GM12872 (cell line): ENCODE results near the gene ZYX.

ENCODE experiments used
- TF ChIP-seq, protein P1 (sequence below): IDR thresholded peaks from 3 replicates; pipeline ENCODE4 v1.5.1; 2011; ENCODE audit warnings: low read depth, mild to moderate bottlenecking, low read length, moderate library complexity; ENCODE audit not compliant: insufficient read depth

ZYX gene

DNA sequence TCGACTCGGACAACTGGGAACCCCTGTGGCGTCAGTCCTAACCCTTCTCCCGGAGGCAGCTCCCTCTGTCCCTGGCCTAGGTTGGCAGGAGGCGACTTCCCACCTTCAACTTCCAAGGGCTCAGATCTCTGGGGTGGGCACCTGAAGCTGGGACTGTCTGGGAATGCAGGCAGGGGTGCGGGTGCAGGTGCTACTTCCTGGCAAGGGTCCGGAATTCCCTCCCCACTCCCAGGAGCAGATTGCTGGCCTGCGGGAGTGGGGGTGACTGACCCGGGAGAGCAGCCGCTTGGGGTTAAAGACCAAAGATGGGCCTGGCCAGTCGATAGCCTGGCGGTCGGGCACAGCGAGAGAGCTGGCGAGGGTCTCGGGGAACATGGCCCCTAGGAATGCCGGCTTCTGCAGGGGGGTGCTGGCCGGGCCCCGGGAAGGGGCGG lies 27.1 kb downstream of the ZYX start:
- TF ChIP-seq, protein P1, sequence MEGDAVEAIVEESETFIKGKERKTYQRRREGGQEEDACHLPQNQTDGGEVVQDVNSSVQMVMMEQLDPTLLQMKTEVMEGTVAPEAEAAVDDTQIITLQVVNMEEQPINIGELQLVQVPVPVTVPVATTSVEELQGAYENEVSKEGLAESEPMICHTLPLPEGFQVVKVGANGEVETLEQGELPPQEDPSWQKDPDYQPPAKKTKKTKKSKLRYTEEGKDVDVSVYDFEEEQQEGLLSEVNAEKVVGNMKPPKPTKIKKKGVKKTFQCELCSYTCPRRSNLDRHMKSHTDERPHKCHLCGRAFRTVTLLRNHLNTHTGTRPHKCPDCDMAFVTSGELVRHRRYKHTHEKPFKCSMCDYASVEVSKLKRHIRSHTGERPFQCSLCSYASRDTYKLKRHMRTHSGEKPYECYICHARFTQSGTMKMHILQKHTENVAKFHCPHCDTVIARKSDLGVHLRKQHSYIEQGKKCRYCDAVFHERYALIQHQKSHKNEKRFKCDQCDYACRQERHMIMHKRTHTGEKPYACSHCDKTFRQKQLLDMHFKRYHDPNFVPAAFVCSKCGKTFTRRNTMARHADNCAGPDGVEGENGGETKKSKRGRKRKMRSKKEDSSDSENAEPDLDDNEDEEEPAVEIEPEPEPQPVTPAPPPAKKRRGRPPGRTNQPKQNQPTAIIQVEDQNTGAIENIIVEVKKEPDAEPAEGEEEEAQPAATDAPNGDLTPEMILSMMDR, result no peak

DNA sequence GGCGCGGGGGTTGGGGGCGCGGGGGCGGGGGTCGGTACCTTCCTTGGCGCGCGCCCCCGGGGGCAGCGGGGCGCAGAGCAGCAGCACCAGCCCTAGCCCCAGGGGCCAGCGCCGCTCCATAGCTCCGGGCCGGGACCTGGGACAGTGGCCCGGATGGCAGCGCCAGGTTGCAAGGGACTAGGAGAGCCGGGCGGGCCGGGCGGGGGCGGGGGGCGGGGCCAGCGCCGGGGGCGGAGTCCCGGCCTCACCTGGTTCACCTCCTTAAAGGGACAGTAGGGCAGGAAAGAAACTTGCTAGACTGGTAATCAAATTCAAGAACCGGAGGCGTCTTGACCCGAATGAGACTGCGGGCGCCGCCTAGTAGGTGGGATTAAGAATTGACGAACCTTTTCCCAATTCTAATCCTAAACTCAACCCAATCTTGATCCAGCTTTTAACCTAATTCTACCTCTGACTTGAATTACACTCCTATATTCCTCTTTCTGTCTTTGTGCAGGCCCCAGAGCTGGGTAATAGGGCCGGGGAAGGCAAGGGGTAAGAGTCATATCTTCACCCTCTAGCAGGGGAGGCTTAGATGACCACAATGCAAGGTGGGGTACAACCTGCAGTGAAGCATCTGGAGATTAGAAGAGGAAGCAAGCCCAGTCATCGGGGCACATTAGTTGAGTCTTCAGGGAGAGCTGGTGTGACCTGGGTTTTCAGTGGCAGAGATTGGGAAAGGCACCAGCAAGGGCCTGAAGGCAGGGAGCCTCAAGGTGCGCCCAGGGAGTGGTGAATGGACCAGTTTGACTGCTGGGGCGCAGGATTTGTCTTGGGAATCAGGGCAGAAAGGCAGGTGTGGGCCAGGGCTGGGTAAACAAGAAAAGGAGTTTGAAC lies 27.8 kb downstream of the ZYX start, which contains the start of gene EPHA1:
TSS of gene EPHA1 (minus strand) at position 171 of the 876 bp plus-strand sequence. CDS start at position 120, 51 bp downstream.
- TF ChIP-seq, protein P1, result 0 out of 3 replicates have a peak, but pooled peaks have one; percentile 20

DNA sequence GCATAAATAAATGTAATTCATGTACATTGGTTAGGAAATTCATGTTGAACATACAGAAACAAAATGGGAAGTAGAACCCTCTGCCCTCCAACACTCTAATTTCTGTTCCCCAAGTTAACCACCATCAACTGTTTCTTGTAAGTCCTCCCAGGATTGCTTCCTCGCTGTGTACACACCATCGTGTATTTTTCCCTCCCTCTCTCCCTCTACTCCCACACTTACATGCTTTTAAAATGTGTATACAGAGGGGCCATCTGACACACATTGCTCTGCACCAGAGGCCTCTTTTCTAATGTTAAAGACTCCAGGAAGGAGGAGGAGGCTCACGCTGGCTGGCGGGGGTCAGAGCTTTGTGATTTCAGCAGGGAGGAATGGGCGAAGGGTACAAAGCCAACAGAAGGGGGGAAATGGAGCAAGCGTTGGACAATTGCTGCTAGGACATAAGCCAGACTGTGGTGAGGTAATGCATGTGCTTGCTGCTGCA lies 29.4 kb downstream of the ZYX start:
- TF ChIP-seq, protein P1, result no peak

DNA sequence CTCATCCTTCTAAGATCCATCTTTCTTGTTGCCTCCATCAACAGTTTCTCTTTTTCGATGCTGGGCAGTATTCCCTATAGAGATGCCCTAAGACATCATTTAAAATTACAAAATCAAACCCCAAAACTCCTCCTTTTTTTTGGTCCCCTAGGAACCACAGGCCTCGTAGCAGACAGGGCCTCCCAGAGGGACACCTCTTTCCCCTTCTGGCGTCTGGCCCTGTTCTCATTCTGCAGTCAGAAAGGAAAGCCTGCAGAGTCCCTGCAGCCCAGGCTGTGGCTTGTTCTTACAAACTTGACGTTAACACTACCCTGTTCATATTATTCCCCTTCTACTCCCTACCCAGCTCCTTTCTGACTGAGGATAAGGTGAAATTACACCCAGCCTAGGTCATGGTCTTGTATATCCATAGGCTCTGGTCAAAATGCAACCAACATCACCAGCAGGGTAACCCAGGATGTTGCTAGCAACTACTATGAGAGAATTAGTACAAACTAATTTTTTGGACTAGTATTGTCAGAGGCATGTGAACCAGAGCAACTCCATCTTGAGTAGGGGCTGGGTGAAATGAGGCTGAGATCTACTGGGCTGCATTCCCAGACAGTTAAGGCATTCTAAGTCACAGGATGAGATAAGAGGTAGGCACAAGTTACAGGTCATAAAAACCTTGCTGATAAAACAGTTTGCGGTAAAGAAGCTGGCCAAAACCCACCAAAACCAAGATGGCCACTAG lies 31.0 kb downstream of the ZYX start:
- TF ChIP-seq, protein P1, result no peak

DNA sequence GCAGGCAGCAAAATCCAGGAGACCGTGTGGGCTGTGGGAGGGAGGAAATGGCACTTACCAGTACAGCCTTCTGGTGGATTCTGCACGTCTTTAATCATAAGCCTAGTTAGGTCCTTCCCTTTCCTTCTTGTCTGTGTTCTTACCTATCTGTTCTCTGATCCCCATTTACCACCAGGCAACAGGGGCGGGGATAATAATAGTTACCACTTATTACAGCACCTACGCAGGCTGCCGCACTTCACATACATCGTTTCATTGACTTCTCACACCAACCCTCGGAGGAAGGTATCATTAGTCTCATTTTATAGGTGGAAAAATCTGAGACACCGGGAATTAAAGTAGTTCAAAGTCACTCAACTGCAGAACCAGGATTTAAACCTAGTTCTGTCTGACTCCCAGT lies 32.0 kb downstream of the ZYX start:
- TF ChIP-seq, protein P1, result no peak

DNA sequence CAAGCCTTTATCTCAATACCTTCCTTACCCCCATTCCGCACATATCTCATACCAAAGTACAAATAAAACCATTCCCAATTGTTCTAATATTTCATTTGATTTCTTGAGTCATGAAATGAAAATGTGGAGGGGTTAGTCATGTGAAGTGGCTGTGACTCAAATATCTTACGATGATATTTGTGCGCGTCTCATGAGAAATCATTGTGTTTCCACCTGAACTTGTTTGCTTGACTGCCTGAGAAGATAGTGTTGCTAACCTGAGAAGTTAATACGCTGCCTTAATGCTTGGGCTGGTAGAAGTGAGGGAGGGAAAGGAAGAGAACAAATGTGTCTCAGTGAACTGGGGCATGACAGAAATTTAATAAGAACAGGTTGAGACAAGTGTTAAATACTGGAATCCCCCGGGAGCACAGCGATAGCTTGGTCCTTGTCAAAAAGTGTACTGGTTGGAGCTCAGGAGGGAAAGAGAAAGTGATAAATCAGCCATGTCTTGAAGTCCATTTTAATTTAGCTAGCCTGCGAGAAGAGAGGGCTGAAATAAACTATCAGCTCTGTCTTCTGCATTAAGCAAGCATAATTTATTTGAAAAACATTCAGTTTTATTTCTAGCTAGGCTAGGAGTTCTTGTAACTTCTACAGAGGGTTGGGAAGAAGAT lies 34.7 kb downstream of the ZYX start:
- TF ChIP-seq, protein P1, result no peak

DNA sequence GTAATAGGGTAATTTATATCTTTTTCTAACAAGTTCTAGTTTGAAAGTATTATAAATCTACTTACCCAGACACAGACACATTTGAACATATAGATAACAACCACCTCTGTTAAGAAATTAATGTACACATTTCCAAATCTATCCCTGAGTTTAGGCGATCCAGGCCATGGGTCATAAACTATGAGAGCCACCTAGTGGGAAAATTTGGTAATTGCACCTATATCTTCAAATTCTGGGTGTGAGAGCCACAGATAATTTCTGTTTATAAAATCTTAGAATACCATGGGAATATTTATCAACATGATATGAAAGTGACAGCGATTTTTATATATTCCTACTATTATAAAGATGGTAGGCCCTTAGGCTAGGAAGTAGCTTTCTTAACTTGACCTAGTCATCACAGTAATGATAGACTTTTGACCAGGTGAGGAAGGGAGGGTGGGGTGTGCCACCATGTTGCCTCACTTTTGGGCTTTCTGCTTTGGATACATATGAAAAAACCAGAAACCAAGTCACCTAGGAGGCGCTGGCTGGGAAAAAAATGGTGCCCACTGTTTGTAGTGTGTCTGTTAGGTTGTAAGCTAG lies 35.5 kb downstream of the ZYX start:
- TF ChIP-seq, protein P1, result peak; percentile 60
